ENCODE measurements around the gene GPR107. TPM values are rescaled to one million over a fixed set of nuclear protein-coding genes. Genes with fewer than 3 reads are reported as not detected.
A peak's percentile ranks its signal among the peaks of the same experiment; 100 is the strongest.

The GPR107 gene
- total and polyA plus RNA-seq, 2 of the 8 experiments (the other 6 are each of a cell fraction or from before 2014, with no cell fraction given): 19.3 to 30.7 TPM

GRCh38 chr9:130172858-130173665 lies 119.4 kb downstream of the GPR107 start (continued):
- TF ChIP-seq FOSL1 (IDR thresholded peaks at IDR 0.05; ENCODE audit: insufficient read depth, low read depth, low read length): no peak
- TF ChIP-seq SP2 (IDR thresholded peaks at IDR 0.05; ENCODE audit: low read length): no peak
- TF ChIP-seq POLR2A (IDR thresholded peaks at IDR 0.05; ENCODE audit: control extremely low read depth in 1 of 2, low read depth in 2 of 2, low read length in 2 of 2): no peak
- TF ChIP-seq SAP30 (IDR thresholded peaks at IDR 0.05; ENCODE audit: insufficient read depth, insufficient replicate concordance, low read length): peak; percentile 42
- TF ChIP-seq CHD1 (IDR thresholded peaks at IDR 0.05; ENCODE audit: low read depth, low read length): no peak
- TF ChIP-seq USF2 (IDR thresholded peaks at IDR 0.05; ENCODE audit: low read length): no peak
- no peak for TF ChIP-seq SP1 (IDR thresholded peaks at IDR 0.05; ENCODE audit: low read depth, low read length)
- TF ChIP-seq NANOG (IDR thresholded peaks at IDR 0.05; ENCODE audit: insufficient read depth, low read depth, low read length, poor library complexity, severe bottlenecking): no peak
- TF ChIP-seq POLR2AphosphoS5 (IDR thresholded peaks at IDR 0.05; ENCODE audit: low read depth, low read length): no peak
- TF ChIP-seq TCF12 (IDR thresholded peaks at IDR 0.05; ENCODE audit: low read depth, low read length): no peak
- TF ChIP-seq MAX (IDR thresholded peaks at IDR 0.05): peak; percentile 21; the same call in 1 of the 2 replicates
- TF ChIP-seq CREB1 (IDR thresholded peaks at IDR 0.05): no peak
- no peak for TF ChIP-seq GTF2F1 (IDR thresholded peaks at IDR 0.05; ENCODE audit: borderline replicate concordance, low read depth, low read length)
- no peak for TF ChIP-seq BACH1 (IDR thresholded peaks at IDR 0.05; ENCODE audit: low read length)
- no peak for TF ChIP-seq GABPA (IDR thresholded peaks at IDR 0.05; ENCODE audit: borderline replicate concordance, insufficient read depth, low read length)
- no peak for TF ChIP-seq ASH2L (IDR thresholded peaks at IDR 0.05; ENCODE audit: low read length)
- 0 out of 2 replicates have a peak, but pooled peaks have one; percentile 1 for TF ChIP-seq TEAD4 (IDR thresholded peaks at IDR 0.05; ENCODE audit: low read depth, low read length)
- TF ChIP-seq RNF2 (IDR thresholded peaks at IDR 0.05; ENCODE audit: borderline replicate concordance, low read depth, low read length, missing control alignments, poor library complexity, severe bottlenecking): no peak
- TF ChIP-seq SIN3A (conservative IDR thresholded peaks at IDR 0.05 in 1 of 2, IDR thresholded peaks at IDR 0.05 in 1 of 2; ENCODE audit: low read depth in 1 of 2, low read length in 2 of 2): no peak; a peak in 1 of 4 replicates
- no peak for TF ChIP-seq EP300 (IDR thresholded peaks at IDR 0.05; ENCODE audit: borderline replicate concordance in 1 of 2, low read depth in 2 of 2, low read length in 2 of 2)
- no peak for TF ChIP-seq ATF3 (IDR thresholded peaks at IDR 0.05; ENCODE audit: insufficient read depth, low read depth, low read length)
- TF ChIP-seq KDM1A (IDR thresholded peaks at IDR 0.05; ENCODE audit: borderline replicate concordance, low read length): no peak
